Immature natural killer cell (primary cell): ENCODE results near the gene SOCS1. TPM values are rescaled to one million over a fixed set of nuclear protein-coding genes. Genes with fewer than 3 reads are reported as not detected.
"Not testable (repeated sequence)": the region's sequence is repeated elsewhere in the genome, so short reads cannot be mapped to it uniquely, and the experiment has no call there.

Source experiments
- DNase-seq, 3 donors: peaks; one replicate each; pipeline ENCODE4 v3.0.0; 2022; ENCODE audit warnings: mixed read lengths in 1 of 3
- H3K27ac Mint-ChIP-seq, 6 donors: one replicate each; pipeline ENCODE4 v1.8.0; 2020; ENCODE audit warnings: mixed read lengths in 6 of 6, mild to moderate bottlenecking in 5 of 6, inconsistent platforms in 4 of 6, moderate library complexity in 3 of 6
- H3K27me3 Mint-ChIP-seq, 3 donors: one replicate each; pipeline ENCODE4 v1.8.0; 2020 to 2021; ENCODE audit warnings: low read depth in 3 of 3, mild to moderate bottlenecking in 3 of 3, mixed read lengths in 3 of 3, moderate library complexity in 3 of 3, inconsistent platforms in 1 of 3
- H3K36me3 Mint-ChIP-seq, 3 donors: one replicate each; pipeline ENCODE4 v1.8.0; 2020; ENCODE audit warnings: mixed read lengths in 3 of 3, inconsistent platforms in 2 of 3, mild to moderate bottlenecking in 2 of 3
- H3K4me1 Mint-ChIP-seq, 2 donors: one replicate each; pipeline ENCODE4 v1.8.0; 2020; ENCODE audit warnings: inconsistent platforms in 2 of 2, mild to moderate bottlenecking in 2 of 2, mixed read lengths in 2 of 2, moderate library complexity in 1 of 2
- H3K4me3 Mint-ChIP-seq, 5 donors: one replicate each; pipeline ENCODE4 v1.8.0; 2020; ENCODE audit warnings: mild to moderate bottlenecking in 5 of 5, mixed read lengths in 5 of 5, inconsistent platforms in 3 of 5, moderate library complexity in 3 of 5
- H3K9me3 Mint-ChIP-seq, 6 donors: one replicate each; pipeline ENCODE4 v1.8.0; 2020; ENCODE audit warnings: mild to moderate bottlenecking in 6 of 6, mixed read lengths in 6 of 6, inconsistent platforms in 4 of 6, moderate library complexity in 3 of 6
- polyA plus RNA-seq, 3 donors: library from polyadenylated mRNA; unstranded; fragments of 300-500 nt; fragmentation: Illumina TruSeq; gene quantifications; one replicate each; pipeline ENCODE4 v1.2.3, GENCODE V29; 2021

The SOCS1 gene
- polyA plus RNA-seq, 3 donors from 2014 or later = 14.0 to 24.4 (median 14.5) TPM

DNA sequence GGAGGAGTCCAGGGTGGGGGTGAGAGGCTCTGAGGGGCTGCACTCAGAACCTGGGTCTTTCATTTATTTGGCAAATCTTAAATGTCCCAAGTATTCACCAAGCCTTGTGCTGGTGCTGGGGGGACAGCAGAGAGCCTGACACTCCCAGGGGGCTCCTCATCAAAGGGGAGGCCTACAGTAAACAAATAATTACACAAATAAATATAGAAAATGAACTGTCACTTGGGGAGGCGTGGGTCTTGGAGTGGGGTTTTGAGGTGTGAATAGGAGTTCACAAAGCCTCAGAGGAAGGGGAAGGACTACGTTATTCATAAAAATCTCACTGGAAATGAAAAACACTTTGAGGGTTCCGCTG is 40.3 kb upstream of the SOCS1 start:
- Mint-ChIP-seq H3K9me3 (no peaks in the 10 kb centered on the region), H3K4me3 (peak overlapping the region in 1 of 5 donors; percentile 10), H3K36me3 (no peaks in the 10 kb centered on the region), H3K27me3 (peaks cover 29 to 44% (median 31%) of the 10 kb centered on the region in 3 donors), H3K4me1 (peaks cover 19 to 20% of the 10 kb centered on the region in 2 donors), H3K27ac (no peak overlapping the region)
- DNase-seq = no peak

DNA sequence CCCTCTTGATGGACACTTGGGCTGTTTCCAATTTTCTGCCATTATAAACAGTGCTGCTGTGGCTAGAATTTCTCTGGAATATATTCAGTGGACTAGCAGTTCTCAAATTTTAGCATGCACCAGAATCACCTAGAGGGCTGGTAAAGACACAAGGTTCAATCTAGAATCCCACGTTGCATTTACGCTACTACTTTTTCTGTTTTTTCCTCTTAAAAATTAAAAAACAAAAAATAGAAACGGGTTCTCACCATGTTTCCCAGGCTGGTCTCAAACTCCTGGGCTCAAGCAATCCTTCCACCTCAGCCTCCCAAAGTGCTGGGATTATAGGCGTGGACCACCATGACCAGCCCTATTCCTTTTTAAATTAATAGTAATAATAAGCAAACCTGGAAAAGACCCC is 39.7 kb upstream of the SOCS1 start:
- no peak for DNase-seq
- H3K27ac Mint-ChIP-seq = no peak overlapping the region
- H3K9me3 Mint-ChIP-seq = no peaks in the 10 kb centered on the region
- H3K4me3 Mint-ChIP-seq = no peak overlapping the region
- H3K36me3 Mint-ChIP-seq = no peaks in the 10 kb centered on the region
- peaks cover 27 to 43% (median 35%) of the 10 kb centered on the region in 3 donors for H3K27me3 Mint-ChIP-seq
- peaks cover 19 to 20% of the 10 kb centered on the region in 2 donors for H3K4me1 Mint-ChIP-seq

DNA sequence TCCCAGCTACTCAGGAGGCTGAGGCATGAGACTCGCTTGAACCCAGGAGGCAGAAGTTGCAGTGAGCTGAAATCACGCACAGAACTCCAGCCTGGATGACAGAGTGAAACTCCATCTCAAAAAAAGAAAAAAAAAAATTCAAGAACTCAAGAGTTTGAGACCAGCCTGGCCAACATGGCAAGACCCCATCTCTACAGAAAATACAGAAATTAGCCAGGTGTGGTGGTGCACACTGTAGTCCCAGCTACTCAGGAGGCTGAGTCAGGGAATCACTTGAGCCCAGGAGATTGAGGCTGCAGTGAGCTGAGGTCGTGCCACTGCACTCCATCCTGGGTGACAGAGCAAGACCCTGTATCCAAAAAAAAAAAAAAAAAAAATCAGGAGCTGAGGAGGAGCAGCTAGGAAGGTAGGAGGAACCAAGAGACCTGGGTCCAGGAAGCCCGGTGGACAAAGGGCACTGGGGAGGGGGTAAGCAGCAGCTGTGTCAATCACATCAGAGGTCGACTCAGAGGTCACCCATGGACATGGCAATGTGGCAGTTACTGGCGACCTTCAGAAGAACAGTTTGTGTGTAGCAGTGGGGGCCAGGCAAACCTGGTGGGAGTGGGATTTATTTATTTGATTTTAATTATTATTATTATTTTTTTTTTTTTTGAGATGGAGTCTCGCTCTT is 36.2 kb upstream of the SOCS1 start:
- Mint-ChIP-seq H3K27ac (no peak overlapping the region), H3K36me3 (peaks cover 0 to 4% (median 0%) of the 10 kb centered on the region in 3 donors), H3K9me3 (peaks cover 0 to 2% (median 0%) of the 10 kb centered on the region in 6 donors), H3K27me3 (peaks cover 23 to 46% (median 32%) of the 10 kb centered on the region in 3 donors), H3K4me3 (no peak overlapping the region), H3K4me1 (peaks cover 10 to 11% of the 10 kb centered on the region in 2 donors)
- no peak for DNase-seq

DNA sequence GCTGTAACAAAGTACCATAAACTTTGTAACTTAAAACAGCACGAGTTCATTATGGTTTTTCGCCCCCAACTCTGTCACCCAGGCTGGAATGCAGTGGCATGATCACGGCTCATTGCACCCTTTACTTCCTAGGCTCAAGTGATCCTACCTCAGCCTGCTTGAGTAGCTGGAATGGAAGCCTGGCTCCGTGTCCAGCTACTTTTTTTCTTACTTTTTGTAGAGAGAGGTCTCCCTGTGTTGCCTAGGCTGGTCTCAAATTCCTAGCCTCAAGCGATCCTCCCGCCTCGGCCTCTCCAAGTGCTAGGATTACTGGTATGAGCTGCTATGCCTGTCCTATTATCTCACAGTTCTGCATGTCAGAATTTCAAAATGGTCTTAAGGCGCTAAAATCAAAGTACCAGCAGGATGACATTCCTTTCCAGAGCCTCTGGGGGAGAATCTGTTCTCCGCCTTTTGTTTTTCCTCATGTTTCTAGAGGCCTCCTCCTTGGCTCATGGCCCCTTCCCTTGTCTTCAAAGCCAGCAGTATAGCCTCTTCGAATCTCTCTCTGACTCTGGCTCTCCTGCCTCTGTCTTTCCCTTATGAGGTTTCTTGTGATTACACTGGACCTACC is 35.2 kb upstream of the SOCS1 start:
- Mint-ChIP-seq H3K4me1 (peaks cover 0 to 1% of the 10 kb centered on the region in 2 donors), H3K36me3 (peaks cover 0 to 4% (median 0%) of the 10 kb centered on the region in 3 donors), H3K27ac (no peak overlapping the region), H3K27me3 (peaks cover 21 to 41% (median 31%) of the 10 kb centered on the region in 3 donors), H3K4me3 (no peak overlapping the region), H3K9me3 (peaks cover 0 to 2% (median 0%) of the 10 kb centered on the region in 6 donors)
- no peak for DNase-seq

DNA sequence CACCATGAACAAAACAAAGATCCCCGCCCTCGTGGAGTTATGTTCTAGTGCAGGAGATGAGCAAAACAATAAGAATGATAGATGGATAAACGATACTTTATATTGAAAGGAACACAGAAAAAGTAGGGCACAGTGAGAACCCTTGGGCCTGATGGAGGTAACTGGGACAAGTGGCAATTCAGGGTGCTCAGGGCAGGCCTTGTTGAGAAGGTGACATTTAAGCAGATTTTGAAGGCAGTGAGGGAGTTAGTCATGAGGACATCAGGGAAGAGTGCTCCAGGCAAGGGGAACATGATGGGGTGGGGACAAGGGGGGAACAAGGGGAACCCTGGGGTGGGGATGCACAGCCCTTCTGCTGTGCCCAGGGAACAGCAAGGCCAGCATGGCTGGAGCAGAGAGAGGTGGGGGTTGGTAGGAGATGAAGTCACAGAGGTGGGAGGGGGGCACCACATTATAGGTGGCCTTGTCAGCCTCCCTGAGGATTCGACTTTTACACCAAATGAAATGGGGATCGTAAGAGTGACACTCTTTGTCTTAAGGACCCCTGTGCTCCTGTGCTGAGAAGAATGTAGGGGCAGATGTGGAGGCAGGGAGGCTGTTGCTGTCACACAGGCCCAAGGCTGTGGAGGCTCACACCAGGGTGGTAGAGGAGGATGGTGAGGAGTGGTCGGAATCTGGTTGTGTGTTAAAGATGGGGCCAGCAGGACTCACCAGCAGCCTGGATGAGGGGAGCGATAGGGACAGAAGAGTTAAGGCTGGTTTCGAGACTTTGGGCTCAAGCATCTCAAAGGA is 34.3 kb upstream of the SOCS1 start:
- H3K4me1 Mint-ChIP-seq = no peaks in the 10 kb centered on the region
- H3K27me3 Mint-ChIP-seq = peaks cover 21 to 44% (median 32%) of the 10 kb centered on the region in 3 donors
- no peak for DNase-seq
- peaks cover 0 to 4% (median 0%) of the 10 kb centered on the region in 3 donors for H3K36me3 Mint-ChIP-seq
- H3K27ac Mint-ChIP-seq = no peak overlapping the region
- H3K9me3 Mint-ChIP-seq = peaks cover 0 to 2% (median 0%) of the 10 kb centered on the region in 6 donors
- H3K4me3 Mint-ChIP-seq = no peak overlapping the region

DNA sequence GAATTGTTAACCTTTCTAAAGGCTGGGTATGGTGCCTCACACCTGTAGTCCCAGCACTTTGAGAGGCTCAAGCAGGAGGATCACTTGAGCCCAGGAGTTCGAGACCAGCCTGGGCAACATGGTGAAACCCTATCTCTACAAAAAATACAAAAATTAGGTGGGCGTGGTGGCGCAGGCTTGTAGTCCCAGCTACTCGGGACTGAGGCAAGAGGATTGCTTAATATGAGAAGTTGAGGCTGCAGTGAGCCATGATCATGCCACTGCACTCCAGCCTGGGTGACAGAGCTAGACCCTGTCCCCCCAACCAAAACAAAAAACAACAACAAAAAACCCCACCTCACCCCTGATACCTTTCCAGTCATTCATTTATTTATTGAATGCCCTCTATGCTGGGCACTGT is 33.7 kb upstream of the SOCS1 start:
- not testable (repeated sequence) for H3K4me1 Mint-ChIP-seq, H3K4me3 Mint-ChIP-seq, H3K9me3 Mint-ChIP-seq, DNase-seq, H3K36me3 Mint-ChIP-seq, H3K27ac Mint-ChIP-seq
- H3K27me3 Mint-ChIP-seq = peaks cover 21 to 40% (median 30%) of the 10 kb centered on the region in 3 donors

DNA sequence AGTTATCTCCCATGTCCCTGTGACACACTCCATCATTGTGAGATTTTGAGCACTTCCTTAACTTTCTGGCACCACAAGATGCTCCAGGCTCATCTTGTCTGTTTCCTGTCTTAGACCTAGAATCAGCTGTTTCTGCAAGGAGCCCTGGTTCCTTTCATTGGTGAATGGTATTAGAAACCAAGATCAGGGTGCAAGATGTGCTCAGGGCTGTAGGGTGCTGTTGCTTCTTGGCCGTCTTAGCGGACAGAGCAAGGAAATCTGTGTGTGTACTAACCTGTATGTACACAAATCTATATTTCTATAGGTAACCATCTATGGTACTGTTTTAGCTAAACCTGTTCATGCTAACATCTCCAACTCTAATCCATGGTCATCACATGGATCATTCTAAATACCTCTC is 33.2 kb upstream of the SOCS1 start:
- peaks cover 0 to 4% (median 0%) of the 10 kb centered on the region in 3 donors for H3K36me3 Mint-ChIP-seq
- peaks cover 20 to 40% (median 29%) of the 10 kb centered on the region in 3 donors for H3K27me3 Mint-ChIP-seq
- DNase-seq = no peak
- no peaks in the 10 kb centered on the region for H3K4me1 Mint-ChIP-seq
- H3K9me3 Mint-ChIP-seq = peaks cover 0 to 2% (median 0%) of the 10 kb centered on the region in 6 donors
- no peak overlapping the region for H3K27ac Mint-ChIP-seq
- H3K4me3 Mint-ChIP-seq = no peak overlapping the region

DNA sequence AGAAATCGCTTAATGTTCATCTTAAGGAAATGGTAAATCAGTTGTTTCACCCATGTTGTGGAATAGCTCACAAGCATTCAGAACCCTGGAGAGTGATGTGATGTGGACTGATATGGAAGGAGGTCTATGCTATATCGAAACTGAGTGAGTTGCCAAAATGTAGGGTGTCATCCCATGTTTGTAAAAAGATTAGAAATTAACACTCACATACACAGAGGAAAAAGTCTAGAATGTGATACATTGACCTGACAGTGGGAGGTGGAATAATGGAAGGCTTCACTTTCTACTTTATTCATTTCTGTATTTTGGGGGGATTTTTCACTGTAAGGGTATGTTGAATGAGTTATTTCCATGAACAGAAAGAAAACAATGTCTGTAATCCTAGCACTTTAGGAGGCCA is 29.8 kb upstream of the SOCS1 start:
- Mint-ChIP-seq H3K27ac (no peak overlapping the region), H3K4me3 (no peak overlapping the region), H3K4me1 (no peaks in the 10 kb centered on the region), H3K27me3 (peaks cover 9 to 23% (median 14%) of the 10 kb centered on the region in 3 donors), H3K9me3 (peaks cover 0 to 2% (median 0%) of the 10 kb centered on the region in 6 donors), H3K36me3 (peaks cover 0 to 4% (median 0%) of the 10 kb centered on the region in 3 donors)
- DNase-seq = no peak

DNA sequence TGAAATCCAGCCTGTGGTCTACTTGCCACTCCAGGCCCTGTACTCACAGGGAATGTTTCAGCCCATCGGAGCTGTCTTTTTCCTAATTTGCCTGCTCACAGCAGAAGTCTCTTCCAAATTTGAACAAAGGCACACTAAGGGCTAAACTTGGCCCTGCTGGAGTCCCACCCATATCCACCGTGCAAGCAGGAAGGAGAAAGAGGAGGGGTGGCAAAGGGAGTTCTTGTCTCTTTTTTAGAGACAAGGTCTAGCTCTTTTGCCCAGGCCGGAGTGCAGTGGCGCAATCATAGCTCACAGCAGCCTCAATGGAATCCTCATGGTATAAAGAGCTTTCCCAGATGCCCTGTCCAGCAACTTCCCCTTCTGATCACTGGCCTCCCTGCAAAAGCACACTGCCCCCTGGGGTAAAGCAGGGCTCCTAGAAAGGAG is 27.8 kb upstream of the SOCS1 start:
- no peaks in the 10 kb centered on the region for H3K36me3 Mint-ChIP-seq
- no peak for DNase-seq
- H3K27ac Mint-ChIP-seq = no peak overlapping the region
- H3K9me3 Mint-ChIP-seq = no peaks in the 10 kb centered on the region
- peaks cover 7 to 18% (median 17%) of the 10 kb centered on the region in 3 donors for H3K27me3 Mint-ChIP-seq
- H3K4me3 Mint-ChIP-seq = no peak overlapping the region
- H3K4me1 Mint-ChIP-seq = no peaks in the 10 kb centered on the region

DNA sequence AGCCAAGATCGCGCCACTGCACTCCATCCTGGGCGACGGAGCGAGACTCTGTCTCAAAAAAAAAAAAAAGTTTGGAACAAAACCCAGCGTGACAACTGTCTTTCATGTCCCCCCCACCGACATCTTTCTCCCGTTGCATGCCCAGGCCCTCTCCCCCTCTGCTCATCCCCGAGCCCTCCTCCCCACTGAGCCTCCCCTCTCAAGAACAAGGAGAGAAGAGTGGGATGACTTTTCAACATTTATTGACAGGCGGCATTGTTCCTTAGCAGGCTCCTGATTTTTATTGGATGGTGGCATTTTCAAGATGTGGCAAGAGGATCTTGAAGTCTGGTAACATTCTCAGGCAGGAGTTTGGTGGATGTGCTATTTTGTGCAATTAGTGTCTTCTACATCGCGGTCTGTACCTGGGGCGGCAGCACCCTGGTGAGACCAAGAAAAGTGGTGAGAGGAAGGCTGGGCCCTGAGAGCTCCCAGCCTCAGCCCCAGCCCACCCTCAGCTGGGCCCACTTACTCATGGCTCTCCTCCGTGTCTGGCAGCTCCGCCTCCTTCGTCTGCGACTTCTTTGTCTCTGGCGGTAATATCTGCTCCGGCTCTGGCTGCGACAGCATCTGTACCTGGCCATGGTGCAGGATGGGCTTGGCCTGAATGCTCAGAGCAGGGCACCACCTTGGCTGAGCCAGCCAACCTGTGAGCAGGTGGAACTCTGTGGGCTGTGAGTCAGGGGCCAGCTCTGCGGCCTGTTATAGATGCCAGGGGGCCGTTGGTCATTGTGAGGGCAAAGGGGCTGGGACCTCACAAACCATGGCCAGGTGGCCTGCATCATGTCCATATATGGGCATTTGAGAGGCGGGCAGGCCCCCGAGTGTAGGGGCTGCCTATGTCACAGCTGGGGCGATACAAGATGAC is 24.9 kb upstream of the SOCS1 start, which contains the start of gene PRM1:
Gene PRM1 (minus strand): TSS at position 715 of the 907 bp plus-strand sequence. CDS start 92 bp downstream, at position 623.
- DNase-seq = no peak

DNA sequence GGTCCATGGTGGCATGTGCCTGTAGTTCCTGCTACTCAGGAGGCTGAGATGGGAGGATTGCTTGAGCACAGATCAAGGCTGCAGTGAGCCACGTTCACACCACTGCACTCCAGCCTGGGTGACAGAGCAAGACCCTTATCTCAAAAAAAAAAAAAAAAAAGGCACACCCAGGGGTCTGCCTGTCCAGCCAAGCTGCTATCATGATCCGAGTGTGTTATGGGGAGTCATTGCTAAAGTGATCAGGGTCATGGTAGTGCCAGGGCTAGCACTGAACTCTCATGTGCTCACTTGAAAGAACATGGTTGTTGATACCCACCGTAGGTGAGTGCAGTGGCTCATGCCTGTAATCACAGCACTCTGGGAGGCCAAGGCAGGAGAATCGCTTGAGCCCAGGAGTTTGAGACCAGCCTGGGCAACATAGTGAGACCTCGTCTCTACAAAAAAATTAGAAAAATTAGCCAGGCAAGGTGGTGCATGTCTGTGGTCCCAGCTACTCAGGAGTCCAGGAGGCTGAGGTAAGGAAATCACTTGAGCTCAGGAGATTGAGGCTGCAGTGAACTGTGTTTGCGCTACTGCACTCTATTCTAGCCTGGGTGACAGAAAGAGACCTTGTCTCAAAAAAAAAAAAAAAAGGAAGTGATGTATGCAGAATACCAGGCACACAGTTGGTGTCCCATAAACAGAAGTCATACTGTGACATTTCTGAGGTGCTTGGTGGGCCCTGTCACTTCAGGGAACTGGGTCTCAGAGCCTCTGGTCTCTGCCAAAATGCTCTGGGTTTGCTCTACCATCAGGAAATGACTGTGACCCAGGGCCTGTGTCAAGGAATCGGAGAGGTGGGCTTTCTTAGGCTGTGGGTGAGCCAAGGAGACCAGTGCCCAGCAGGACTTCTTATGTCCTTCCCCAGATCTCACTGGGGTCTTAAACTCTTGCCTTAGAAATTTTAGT is 23.0 kb upstream of the SOCS1 start:
- DNase-seq = no peak
- H3K36me3 Mint-ChIP-seq = peaks cover 0 to 4% (median 0%) of the 10 kb centered on the region in 3 donors
- H3K27ac Mint-ChIP-seq = no peak overlapping the region
- H3K27me3 Mint-ChIP-seq = peaks cover 8 to 18% (median 8%) of the 10 kb centered on the region in 3 donors
- H3K9me3 Mint-ChIP-seq = no peaks in the 10 kb centered on the region
- no peaks in the 10 kb centered on the region for H3K4me1 Mint-ChIP-seq
- H3K4me3 Mint-ChIP-seq = no peak overlapping the region

More for the DNA sequence above, 24.9 kb upstream of the SOCS1 start, which contains the start of gene PRM1:
- Mint-ChIP-seq H3K9me3 (no peaks in the 10 kb centered on the region), H3K36me3 (no peaks in the 10 kb centered on the region), H3K4me1 (no peaks in the 10 kb centered on the region), H3K27me3 (peaks cover 7 to 18% (median 13%) of the 10 kb centered on the region in 3 donors), H3K27ac (no peak within 1 kb of the TSS), H3K4me3 (no peak within 1 kb of the TSS)

DNA sequence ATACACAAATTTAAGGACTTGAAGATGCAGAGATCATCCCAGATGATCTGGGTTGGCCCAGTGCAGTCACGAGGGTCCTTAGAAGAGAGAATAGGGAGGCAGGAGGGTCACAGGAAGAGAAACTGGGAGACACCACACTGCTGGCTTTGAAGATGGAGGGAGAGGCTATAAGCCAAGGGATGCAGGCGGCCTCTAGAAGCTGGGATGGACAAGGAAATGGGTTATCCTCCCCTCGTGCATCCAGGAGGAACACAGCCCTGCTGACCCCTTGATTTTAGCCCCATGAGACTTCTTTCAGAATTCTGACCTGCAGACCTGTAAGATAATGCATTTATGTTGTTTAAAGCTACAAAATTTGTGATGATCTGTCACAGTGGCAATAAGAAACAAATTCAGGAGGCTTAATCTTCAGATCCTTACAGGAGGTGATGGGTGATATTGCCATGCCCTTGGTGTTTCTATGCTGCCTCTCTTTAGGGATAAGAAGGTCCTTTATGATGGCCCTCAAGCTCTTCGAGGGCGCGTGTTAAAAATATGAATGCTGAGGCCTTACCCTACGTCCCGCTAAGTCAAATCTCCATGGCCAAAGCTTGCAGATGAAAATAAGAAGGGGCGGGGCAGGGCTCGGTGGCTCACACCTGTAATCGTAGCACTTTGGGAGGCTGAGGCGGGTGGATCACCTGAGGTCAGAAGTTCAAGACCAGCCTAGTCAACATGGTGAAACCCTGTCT is 21.8 kb upstream of the SOCS1 start:
- Mint-ChIP-seq H3K4me1 (no peaks in the 10 kb centered on the region), H3K36me3 (peaks cover 0 to 4% (median 0%) of the 10 kb centered on the region in 3 donors), H3K4me3 (no peak overlapping the region), H3K27me3 (peaks cover 3 to 18% (median 8%) of the 10 kb centered on the region in 3 donors), H3K9me3 (no peaks in the 10 kb centered on the region), H3K27ac (no peak overlapping the region)
- no peak for DNase-seq
